IMR-90 (cell line): ENCODE data around the gene KCNT1. TPM values are rescaled to one million over a fixed set of nuclear protein-coding genes. Genes with fewer than 3 reads are reported as not detected.

Source experiments
- ATAC-seq: fragments of 200-7000 bp; cut with Tn5 transposase; 2 replicates; pipeline ENCODE4 v1.9.1; 2020; ENCODE audit warnings: low read depth, mild to moderate bottlenecking, moderate library complexity
- BruUV-seq: library from RNA; stranded (reverse); fragments of 400-500 nt; replicated peaks from 2 replicates; lab custom pipeline; 2021; lab: Mats Ljungman, UMichigan
- CTCF ChIA-PET: fragments of 300-600 bp; formaldehyde crosslinking; extraction: SDS; loops from one replicate; lab custom pipeline; 2021; ENCODE audit warnings: antibody characterized with exemption; lab: Yijun Ruan, JAX
- POLR2A ChIA-PET: fragments of 300-600 bp; sonication (Branson Sonifier 250); formaldehyde crosslinking; loops from one replicate; lab custom pipeline; 2022; ENCODE audit warnings: antibody characterized with exemption; ENCODE audit not compliant: unreplicated experiment; lab: Charles Lee
- DNase-seq: peaks from one replicate; pipeline ENCODE4 v3.0.0; 2013
- H2AFZ ChIP-seq: replicated peaks from 2 replicates; pipeline ENCODE3; 2013; ENCODE audit warnings: low read length, mild to moderate bottlenecking; ENCODE audit not compliant: poor library complexity
- H2AK5ac ChIP-seq: 2 replicates; pipeline ENCODE4 v1.6.1; 2013; ENCODE audit warnings: low read depth, low read length, inconsistent platforms
- H2AK9ac ChIP-seq: replicated peaks from 2 replicates; pipeline ENCODE3; 2013; ENCODE audit warnings: mild to moderate bottlenecking, low read depth, low read length, moderate library complexity; ENCODE audit not compliant: poor library complexity
- H2BK120ac ChIP-seq: 2 replicates; pipeline ENCODE4 v1.6.1; 2013; ENCODE audit warnings: low read depth, low read length, inconsistent platforms
- H2BK15ac ChIP-seq: 3 replicates; pipeline ENCODE4 v1.6.1; 2013; ENCODE audit warnings: low read depth, low read length, inconsistent platforms
- H2BK20ac ChIP-seq: 2 replicates; pipeline ENCODE4 v1.6.1; 2013; ENCODE audit warnings: low read depth, mild to moderate bottlenecking, inconsistent platforms, low read length, moderate library complexity
- H2BK5ac ChIP-seq: 2 replicates; pipeline ENCODE4 v1.6.1; 2013; ENCODE audit warnings: mild to moderate bottlenecking, low read depth, low read length, inconsistent platforms; ENCODE audit not compliant: poor library complexity, severe bottlenecking
- H3K14ac ChIP-seq: replicated peaks from 2 replicates; pipeline ENCODE4 v1.6.1; 2013; ENCODE audit warnings: low read depth, low read length, inconsistent platforms
- H3K18ac ChIP-seq: 2 replicates; pipeline ENCODE4 v1.6.1; 2013; ENCODE audit warnings: low read depth, low read length, control low read depth
- H3K23ac ChIP-seq: 2 replicates; pipeline ENCODE4 v1.6.1; 2013; ENCODE audit warnings: low read depth, low read length, inconsistent platforms
- H3K27ac ChIP-seq: 2 replicates; pipeline ENCODE4 v1.5.1; 2013; ENCODE audit warnings: mild to moderate bottlenecking, control low read depth, low read length; ENCODE audit not compliant: insufficient read depth
- H3K27me3 ChIP-seq: 2 replicates; pipeline ENCODE4 v1.6.1; 2013; ENCODE audit warnings: low read length; ENCODE audit not compliant: control insufficient read depth, insufficient read depth
- H3K36me3 ChIP-seq: 2 replicates; pipeline ENCODE4 v1.6.1; 2013; ENCODE audit warnings: low read length, mixed read lengths; ENCODE audit not compliant: control insufficient read depth, insufficient read depth
- H3K4ac ChIP-seq: 2 replicates; pipeline ENCODE4 v1.6.1; 2013; ENCODE audit warnings: low read depth, low read length, inconsistent platforms
- H3K4me1 ChIP-seq: 2 replicates; pipeline ENCODE4 v1.6.1; 2013; ENCODE audit warnings: low read length, mixed read lengths; ENCODE audit not compliant: control insufficient read depth, insufficient read depth
- H3K4me2 ChIP-seq: 2 replicates; pipeline ENCODE4 v1.6.1; 2013; ENCODE audit warnings: low read depth, mild to moderate bottlenecking, control low read depth, low read length, moderate library complexity
- H3K4me3 ChIP-seq: 2 replicates; pipeline ENCODE4 v1.5.1; 2013; ENCODE audit warnings: low read depth, mild to moderate bottlenecking, control low read depth, low read length, moderate library complexity; ENCODE audit not compliant: insufficient read depth
- H3K56ac ChIP-seq: 2 replicates; pipeline ENCODE4 v1.6.1; 2013; ENCODE audit warnings: low read length, inconsistent platforms; ENCODE audit not compliant: insufficient read depth; ENCODE audit errors: extremely low read depth
- H3K79me1 ChIP-seq, 2 experiments: 2 replicates each; pipeline ENCODE4 v1.6.1; 2013; ENCODE audit warnings: low read length in 2 of 2, inconsistent platforms in 1 of 2, low read depth in 1 of 2
- H3K9ac ChIP-seq: 2 replicates; pipeline ENCODE4 v1.6.1; 2013; ENCODE audit warnings: low read depth, low read length, control low read depth
- H3K9me1 ChIP-seq: 2 replicates; pipeline ENCODE4 v1.6.1; 2013; ENCODE audit warnings: low read length, inconsistent platforms; ENCODE audit not compliant: insufficient read depth
- H3K9me3 ChIP-seq: 2 replicates; pipeline ENCODE4 v1.6.1; 2013; ENCODE audit warnings: low read length; ENCODE audit not compliant: control insufficient read depth, insufficient read depth
- H4K20me1 ChIP-seq: 2 replicates; pipeline ENCODE4 v1.6.1; 2013; ENCODE audit warnings: low read length, inconsistent platforms; ENCODE audit not compliant: insufficient read depth
- H4K5ac ChIP-seq: 2 replicates; pipeline ENCODE4 v1.6.1; 2013; ENCODE audit warnings: mild to moderate bottlenecking, low read depth, low read length, control low read depth
- H4K8ac ChIP-seq, 2 experiments: 2 replicates each; pipeline ENCODE4 v1.6.1; 2013; ENCODE audit warnings: low read depth in 2 of 2, low read length in 2 of 2, control low read depth in 1 of 2, inconsistent platforms in 1 of 2
- H4K91ac ChIP-seq: 2 replicates; pipeline ENCODE4 v1.6.1; 2013; ENCODE audit warnings: low read depth, low read length, inconsistent platforms; ENCODE audit not compliant: insufficient read depth
- BHLHE40 ChIP-seq: fragments of 150-350 bp; IDR thresholded peaks from 2 replicates; pipeline ENCODE4 v1.6.1; 2016; ENCODE audit warnings: mild to moderate bottlenecking, low read depth, low read length
- CEBPB ChIP-seq: IDR thresholded peaks from 2 replicates; pipeline ENCODE4 v1.6.1; 2012; ENCODE audit warnings: low read depth, low read length, improper control_type of control experiment
- CHD1 ChIP-seq: IDR thresholded peaks from 2 replicates; pipeline ENCODE4 v1.6.1; 2012; ENCODE audit warnings: low read depth, low read length, improper control_type of control experiment
- CTCF ChIP-seq: conservative IDR thresholded peaks from 2 replicates; pipeline ENCODE4 v1.5.1; 2012; ENCODE audit warnings: mild to moderate bottlenecking, low read depth, low read length, improper control_type of control experiment
- FOS ChIP-seq: fragments of 150-350 bp; IDR thresholded peaks from 2 replicates; pipeline ENCODE4 v1.6.1; 2016; ENCODE audit warnings: low read depth, low read length
- MAFK ChIP-seq: IDR thresholded peaks from 2 replicates; pipeline ENCODE4 v1.6.1; 2012; ENCODE audit warnings: low read depth, low read length, improper control_type of control experiment
- MAZ ChIP-seq: IDR thresholded peaks from 2 replicates; pipeline ENCODE4 v1.6.1; 2012; ENCODE audit warnings: low read depth, mild to moderate bottlenecking, low read length, improper control_type of control experiment, moderate library complexity, borderline replicate concordance
- MXI1 ChIP-seq: IDR thresholded peaks from 2 replicates; pipeline ENCODE4 v1.6.1; 2012; ENCODE audit warnings: low read depth, mild to moderate bottlenecking, low read length, moderate library complexity, borderline replicate concordance
- POLR2A ChIP-seq: IDR thresholded peaks from 2 replicates; pipeline ENCODE4 v1.6.1; 2012; ENCODE audit warnings: mild to moderate bottlenecking, low read depth, low read length
- RAD21 ChIP-seq: IDR thresholded peaks from 2 replicates; pipeline ENCODE4 v1.6.1; 2012; ENCODE audit warnings: low read length, improper control_type of control experiment
- RCOR1 ChIP-seq: IDR thresholded peaks from 2 replicates; pipeline ENCODE4 v1.6.1; 2012; ENCODE audit warnings: mild to moderate bottlenecking, low read length, improper control_type of control experiment; ENCODE audit not compliant: insufficient replicate concordance
- RFX5 ChIP-seq: IDR thresholded peaks from 2 replicates; pipeline ENCODE4 v1.8.0; 2012; ENCODE audit warnings: low read depth, mild to moderate bottlenecking, low read length, moderate library complexity
- WGBS, 2 experiments: methylation state at CpG; one replicate each; pipeline versions ENCODE4 v1.1.5 to v1.1.7; 2013; ENCODE audit warnings: missing lambda C conversion rate in 2 of 2; ENCODE audit not compliant: insufficient read length in 1 of 2; ENCODE audit errors: extremely low coverage in 2 of 2; 5-methylcytosine and 5-hydroxymethylcytosine counted together
- dilution Hi-C: fragments of 300-500 bp; cut with HindIII; formaldehyde crosslinking; loops from one replicate; pipeline ENCODE4 v1.14.3; 2018; ENCODE audit warnings: low sequenced_read_pairs; ENCODE audit not compliant: unreplicated experiment
- in situ Hi-C: fragments of 300-500 bp; cut with MboI; formaldehyde crosslinking; loops from 3 replicates; pipeline ENCODE4 v1.14.3; 2019; ENCODE audit warnings: low sequenced_read_pairs, inconsistent platforms, mixed read lengths
- intact Hi-C: fragments of 100-400 bp; cut with micrococcal nuclease; formaldehyde crosslinking; loops from 2 replicates; pipeline ENCODE4 v1.10.0; 2022
- polyA plus RNA-seq, 3 experiments: library from polyadenylated mRNA; depleted of rRNA; stranded (reverse); fragments of >200 nt; gene quantifications; 2 replicates each; pipeline ENCODE4 v1.2.3, GENCODE V29; 2012; ENCODE audit warnings: low replicate concordance in 1 of 3
- total RNA-seq: library from RNA; depleted of rRNA; stranded (reverse); fragments of >200 nt; gene quantifications from 2 replicates; pipeline ENCODE4 v1.2.3, GENCODE V29; 2012
- TF ChIP-seq, protein P1 (sequence below): fragments of 150-350 bp; IDR thresholded peaks from 2 replicates; pipeline ENCODE4 v1.6.1; 2017; ENCODE audit warnings: mild to moderate bottlenecking, antibody characterized with exemption, low read length, low read depth

KCNT1 gene
- total and polyA plus RNA-seq, 2 of the 4 experiments (the other 2 are of a cell fraction): not detected

DNA sequence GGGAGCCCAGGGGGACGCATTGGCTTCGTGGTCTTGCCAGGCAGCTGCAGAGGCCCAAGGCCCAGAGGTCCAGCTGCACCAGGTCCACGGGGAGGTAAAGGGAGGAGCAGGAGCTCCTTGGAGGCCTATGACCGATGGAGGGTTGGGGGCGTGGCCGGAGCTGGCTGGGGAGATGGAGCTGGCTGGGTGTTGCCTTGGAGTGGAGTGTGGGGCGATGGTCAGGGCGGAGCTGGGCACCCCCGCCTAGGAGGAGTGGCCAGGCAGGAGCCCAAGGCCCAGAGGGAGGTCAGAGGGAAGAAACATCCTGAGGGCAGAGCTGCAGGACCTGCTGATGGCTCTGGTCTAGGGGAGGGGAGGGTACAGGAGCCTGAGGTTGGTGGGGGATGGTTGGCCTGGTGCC lies 44.6 kb downstream of the KCNT1 start:
- no peaks in the 10 kb centered on the region for H4K20me1 ChIP-seq
- H3K36me3 ChIP-seq: no peaks in the 10 kb centered on the region
- intact Hi-C loops: no loop called here
- H2AK5ac ChIP-seq: no peak overlapping the region
- H3K56ac ChIP-seq: no peak overlapping the region
- H3K23ac ChIP-seq: no peak overlapping the region
- BruUV-seq: no TSS peak
- H3K9me3 ChIP-seq: no peaks in the 10 kb centered on the region
- H3K4me2 ChIP-seq: no peak overlapping the region
- H2BK20ac ChIP-seq: no peak overlapping the region
- CTCF ChIA-PET: no interaction called here
- no peak overlapping the region for H3K9ac ChIP-seq
- no peak overlapping the region for H3K18ac ChIP-seq
- H3K9me1 ChIP-seq: no peaks in the 10 kb centered on the region
- H2BK120ac ChIP-seq: no peak overlapping the region
- TF ChIP-seq BHLHE40 (no peak), MXI1 (no peak), MAFK (no peak), CHD1 (no peak), RCOR1 (no peak), MAZ (no peak), CTCF (no peak), POLR2A (no peak), CEBPB (no peak), RFX5 (no peak), RAD21 (no peak), FOS (no peak)
- TF ChIP-seq, protein P1, sequence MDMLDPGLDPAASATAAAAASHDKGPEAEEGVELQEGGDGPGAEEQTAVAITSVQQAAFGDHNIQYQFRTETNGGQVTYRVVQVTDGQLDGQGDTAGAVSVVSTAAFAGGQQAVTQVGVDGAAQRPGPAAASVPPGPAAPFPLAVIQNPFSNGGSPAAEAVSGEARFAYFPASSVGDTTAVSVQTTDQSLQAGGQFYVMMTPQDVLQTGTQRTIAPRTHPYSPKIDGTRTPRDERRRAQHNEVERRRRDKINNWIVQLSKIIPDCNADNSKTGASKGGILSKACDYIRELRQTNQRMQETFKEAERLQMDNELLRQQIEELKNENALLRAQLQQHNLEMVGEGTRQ: no peak
- H2AFZ ChIP-seq: no peak overlapping the region
- H3K4ac ChIP-seq: no peak overlapping the region
- H3K14ac ChIP-seq: no peak overlapping the region
- H3K27ac ChIP-seq: no peak overlapping the region
- H2BK5ac ChIP-seq: no peak overlapping the region
- POLR2A ChIA-PET: no interaction called here
- H4K91ac ChIP-seq: no peak overlapping the region
- no peaks in the 10 kb centered on the region for H3K4me1 ChIP-seq
- H3K79me1 ChIP-seq: no peaks in the 10 kb centered on the region
- H2BK15ac ChIP-seq: no peak overlapping the region
- no peak overlapping the region for H3K4me3 ChIP-seq
- DNase-seq: no peak
- in situ Hi-C loops: no loop called here
- dilution Hi-C loops: no loop called here
- H2AK9ac ChIP-seq: no peak overlapping the region
- no peak overlapping the region for H4K8ac ChIP-seq
- ATAC-seq: no peak
- H3K27me3 ChIP-seq: peaks cover 5% of the 10 kb centered on the region; the same call in 1 of the 2 replicates
- H4K5ac ChIP-seq: no peak overlapping the region
- no CpG with 5 or more reads among the region's 9 CpGs for WGBS, 2 experiments
